SH-SY5Y (cell line): ENCODE results near the gene DIO1.

Experiments used
- GATA2 ChIP-seq: IDR thresholded peaks from 2 replicates; pipeline ENCODE4 v1.6.1; 2011; ENCODE audit warnings: mild to moderate bottlenecking, low read depth, low read length
- GATA3 ChIP-seq: IDR thresholded peaks from 2 replicates; pipeline ENCODE4 v1.6.1; 2011; ENCODE audit warnings: low read depth, mild to moderate bottlenecking, low read length, moderate library complexity

Gene DIO1

DNA sequence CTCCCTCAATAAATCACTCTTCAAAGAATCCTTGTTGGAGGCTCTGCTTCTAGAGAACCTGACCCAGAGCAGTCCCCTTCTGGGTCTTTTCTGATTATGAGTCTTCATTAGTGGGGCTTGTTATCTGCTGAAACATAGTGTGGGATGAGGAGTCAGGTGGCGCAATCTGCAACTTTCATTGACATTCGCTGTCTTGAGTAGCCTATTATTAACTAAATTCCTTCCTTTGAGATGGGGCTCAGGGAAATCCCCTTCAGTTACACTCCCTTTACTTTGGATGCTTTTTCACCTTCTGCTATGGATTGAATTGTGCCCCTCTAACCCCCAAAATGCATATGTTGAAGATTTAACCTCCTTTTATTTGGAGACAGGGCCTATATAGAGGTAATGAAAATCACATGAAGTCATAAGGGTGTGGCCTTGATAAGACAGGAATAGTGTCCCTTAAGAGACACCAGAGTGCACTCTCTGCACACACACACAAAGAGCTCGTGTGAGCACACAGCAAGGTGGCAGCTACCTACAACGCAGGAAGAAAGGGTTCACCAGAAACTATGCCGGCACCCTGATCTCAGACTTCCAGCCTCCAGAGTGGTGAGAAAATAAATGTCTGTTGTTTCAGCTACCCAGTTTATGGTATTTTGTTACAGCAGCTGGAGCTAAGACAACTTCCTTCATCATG lies 19.5 kb downstream of the DIO1 start:
- TF ChIP-seq GATA3 (no peak), GATA2 (no peak)

DNA sequence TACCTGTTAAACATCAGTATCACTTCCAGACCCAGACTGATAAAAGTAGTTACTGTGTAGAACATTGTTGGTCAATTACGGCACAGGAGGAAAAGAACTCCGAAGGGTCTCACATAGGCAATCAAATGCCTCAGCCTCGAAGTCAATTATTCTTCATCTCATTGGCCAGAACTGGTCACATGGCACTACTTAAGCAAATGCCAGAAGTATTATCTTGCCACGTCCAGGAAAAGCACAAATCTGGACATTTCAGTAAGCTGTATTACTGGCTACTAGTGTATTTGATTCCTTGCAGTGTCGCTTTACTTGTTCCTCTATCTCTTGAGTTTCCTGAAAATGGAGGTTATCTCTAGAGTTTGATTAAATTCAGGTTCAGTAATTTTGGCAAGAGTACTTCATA lies 24.4 kb downstream of the DIO1 start:
- TF ChIP-seq GATA3 (no peak), GATA2 (no peak)

GRCh38 chr1:53919675-53920066 lies 25.7 kb downstream of the DIO1 start:
- TF ChIP-seq GATA3 (no peak), GATA2 (no peak)

DNA sequence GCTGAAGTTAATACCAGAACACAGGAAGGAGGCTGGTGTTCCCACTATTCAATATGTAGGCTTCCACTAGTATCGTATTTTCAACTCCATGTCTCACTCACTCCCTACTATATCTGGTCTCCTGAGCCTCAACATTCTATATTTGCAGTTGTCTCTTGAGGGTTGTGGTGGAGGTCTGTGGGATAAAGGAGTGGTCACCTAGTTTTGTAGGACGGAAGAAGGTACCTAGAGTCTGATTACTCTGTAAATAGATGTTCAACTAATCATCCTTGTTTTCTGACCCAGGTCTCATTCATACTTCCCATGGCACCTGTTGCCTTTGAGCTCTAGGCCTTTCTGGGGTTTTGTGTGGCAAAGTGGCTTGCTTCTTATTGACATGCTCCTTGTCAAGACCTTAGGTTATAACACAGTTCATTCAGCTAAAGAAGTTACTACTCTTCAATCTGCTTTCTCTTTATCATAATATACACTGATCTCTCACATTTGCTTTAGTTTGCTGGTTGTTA lies 33.4 kb downstream of the DIO1 start:
- TF ChIP-seq GATA3, result no peak
- TF ChIP-seq GATA2, result no peak

GRCh38 chr1:53929246-53929960 lies 35.4 kb downstream of the DIO1 start:
- peak; percentile 11; the same call in 1 of the 2 replicates for TF ChIP-seq GATA2
- no peak for TF ChIP-seq GATA3

- no peak for TF ChIP-seq GATA2
- TF ChIP-seq GATA3, result no peak
Observed at GRCh38 chr1:53930932-53931331, 36.9 kb downstream of the DIO1 start.

- no peak for TF ChIP-seq GATA2
- no peak for TF ChIP-seq GATA3
Observed at GRCh38 chr1:53931523-53931922, 37.5 kb downstream of the DIO1 start.

DNA sequence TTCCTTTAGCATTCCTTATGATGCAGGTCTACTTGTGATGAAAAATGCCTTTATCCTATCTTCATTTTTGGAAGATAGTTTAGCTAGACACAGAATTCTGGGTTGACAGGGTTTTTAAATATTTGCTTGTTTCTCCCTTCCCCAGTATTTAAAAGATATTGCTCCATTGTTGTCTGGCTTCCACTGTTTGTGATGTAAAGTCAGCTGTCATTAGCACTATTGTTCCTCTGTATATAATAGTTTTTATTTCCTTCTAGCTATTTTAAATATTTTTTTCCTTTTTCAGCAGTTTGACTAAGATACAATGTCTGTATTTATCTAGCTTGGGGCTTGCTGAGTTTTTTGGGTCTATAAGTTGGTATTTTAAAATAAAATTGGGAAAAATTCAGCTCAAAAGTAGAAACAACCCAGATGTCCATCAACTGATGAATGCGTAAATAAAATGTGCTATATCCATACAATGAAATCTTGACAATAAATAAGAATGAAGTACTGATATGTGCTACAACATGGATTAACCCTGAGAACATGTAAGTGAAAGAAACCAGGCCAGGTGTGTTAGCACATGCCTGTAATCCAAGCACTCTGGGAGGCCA lies 40.3 kb downstream of the DIO1 start:
- TF ChIP-seq GATA3 (no peak), GATA2 (no peak)

DNA sequence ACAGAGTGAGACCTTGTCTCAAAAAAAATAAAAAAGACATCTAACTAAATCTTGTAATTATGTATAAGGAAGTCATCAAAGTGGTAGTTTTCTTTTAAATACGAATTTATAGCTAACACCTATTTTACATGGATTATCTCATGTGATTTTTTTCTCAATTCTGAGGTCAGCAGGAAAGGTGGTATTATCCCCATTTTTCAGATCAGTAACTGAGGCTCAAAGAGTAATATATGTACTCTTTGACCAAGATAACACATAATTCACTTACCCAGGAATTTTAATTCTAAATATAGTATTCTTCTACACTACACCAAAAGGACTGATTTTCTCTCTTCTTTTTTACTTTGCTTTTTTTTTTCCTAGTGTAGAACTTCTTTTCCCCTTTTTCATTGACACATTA lies 42.4 kb downstream of the DIO1 start:
- TF ChIP-seq GATA3, result no peak
- no peak for TF ChIP-seq GATA2

- no peak for TF ChIP-seq GATA3
- no peak for TF ChIP-seq GATA2
Observed at GRCh38 chr1:53938136-53938830, 44.3 kb downstream of the DIO1 start.

DNA sequence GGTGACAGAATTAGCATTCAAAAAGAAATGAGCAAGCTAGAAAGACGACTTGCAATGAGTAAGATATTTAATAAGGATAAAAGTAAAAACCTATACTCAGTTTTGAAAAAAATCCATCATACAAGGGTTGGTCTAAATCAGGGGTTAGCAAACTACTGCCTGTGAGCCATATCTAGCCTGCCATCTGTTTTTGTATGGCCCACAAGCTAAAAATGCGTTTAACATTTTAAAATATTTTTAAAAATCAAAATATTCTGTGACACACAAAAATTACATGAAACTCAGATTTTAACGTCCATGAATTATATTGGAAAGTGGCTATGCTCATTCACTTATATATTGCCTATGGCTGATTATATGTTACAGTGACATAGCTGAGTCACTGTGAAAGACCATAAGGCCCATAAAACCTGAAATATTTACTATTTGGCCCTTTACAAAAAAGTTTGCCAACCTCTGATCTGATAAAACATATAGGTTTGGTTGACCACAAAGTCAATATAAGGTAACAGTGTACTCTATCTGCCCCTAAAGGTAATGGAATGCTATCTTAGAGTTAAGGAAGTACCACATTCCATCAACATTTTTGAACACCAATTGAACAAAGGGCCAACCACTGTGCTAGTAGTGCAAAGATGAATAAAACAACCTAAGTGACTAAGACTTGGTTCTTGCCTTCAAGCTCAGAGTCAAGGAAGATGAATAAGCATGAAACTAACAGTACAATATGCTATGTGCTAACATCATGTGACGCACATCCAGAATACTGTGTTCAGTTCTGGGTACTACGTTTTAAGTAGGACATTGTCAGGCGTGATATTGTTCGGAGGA lies 48.4 kb downstream of the DIO1 start:
- TF ChIP-seq GATA3 (no peak), GATA2 (no peak)

- TF ChIP-seq GATA2 (no peak), GATA3 (no peak)
Observed at GRCh38 chr1:53943090-53943489, 49.1 kb downstream of the DIO1 start.

- TF ChIP-seq GATA2 (no peak), GATA3 (no peak)
Observed at GRCh38 chr1:53943490-53944043, 49.6 kb downstream of the DIO1 start.
